Neutrophil (primary cell): ENCODE measurements around the gene SLC40A1.
"Not testable (repeated sequence)": the region's sequence is repeated elsewhere in the genome, so short reads cannot be mapped to it uniquely, and the experiment has no call there.

Experiments
- H3K27ac ChIP-seq: fragments of 200-600 bp; sonication (generic); 2 replicates; pipeline ENCODE4 v1.5.1; 2016; ENCODE audit warnings: mild to moderate bottlenecking, moderate library complexity
- H3K27me3 ChIP-seq: fragments of 200-600 bp; sonication (generic); 2 replicates; pipeline ENCODE4 v1.6.0; 2016; ENCODE audit warnings: mild to moderate bottlenecking
- H3K36me3 ChIP-seq: fragments of 200-600 bp; sonication (generic); 2 replicates; pipeline ENCODE4 v1.5.1; 2017
- H3K4me1 ChIP-seq, 2 experiments: fragments of 200-600 bp in 1 of 2; sonication (generic) in 1 of 2; 1 replicate in 1 of 2; 2 replicates in 1 of 2; pipeline versions ENCODE4 v1.5.1 to v1.6.1; 2013 to 2016; ENCODE audit warnings: low read depth in 1 of 2, low read length in 1 of 2, mild to moderate bottlenecking in 1 of 2, moderate library complexity in 1 of 2; ENCODE audit not compliant: control insufficient read depth in 1 of 2, insufficient read depth in 1 of 2
- H3K4me3 ChIP-seq, 2 experiments: fragments of 200-600 bp in 1 of 2; sonication (generic) in 1 of 2; 1 replicate in 1 of 2; 2 replicates in 1 of 2; pipeline ENCODE4 v1.5.1; 2013 to 2016; ENCODE audit warnings: low read depth in 1 of 2, low read length in 1 of 2, mild to moderate bottlenecking in 1 of 2, moderate library complexity in 1 of 2
- H3K9me3 ChIP-seq: fragments of 200-600 bp; sonication (generic); 2 replicates; pipeline ENCODE4 v1.5.1; 2016
- CTCF ChIP-seq: fragments of 200-600 bp; sonication (generic); IDR thresholded peaks from 2 replicates; pipeline ENCODE4 v1.5.1; 2016; ENCODE audit warnings: antibody characterized with exemption

SLC40A1 gene

GRCh38 chr2:189608795-189609422 lies 28.3 kb upstream of the SLC40A1 start:
- Histone ChIP-seq H3K9me3 (no peaks in the 10 kb centered on the region), H3K27ac (no peak overlapping the region), H3K36me3 (no peaks in the 10 kb centered on the region), H3K4me1 (peaks cover 7 to 10% of the 10 kb centered on the region in 2 experiments), H3K4me3 (no peak overlapping the region), H3K27me3 (no peaks in the 10 kb centered on the region)
- no peak for TF ChIP-seq CTCF

- H3K27ac ChIP-seq: no peak overlapping the region
Observed at GRCh38 chr2:189608170-189608569, 27.6 kb upstream of the SLC40A1 start.

GRCh38 chr2:189602233-189602632 lies 21.6 kb upstream of the SLC40A1 start:
- H3K36me3 ChIP-seq: no peaks in the 10 kb centered on the region
- no peak overlapping the region for H3K4me3 ChIP-seq
- no peaks in the 10 kb centered on the region for H3K27me3 ChIP-seq
- H3K9me3 ChIP-seq: no peaks in the 10 kb centered on the region
- no peaks in the 10 kb centered on the region for H3K4me1 ChIP-seq
- H3K27ac ChIP-seq: no peak overlapping the region
- no peak for TF ChIP-seq CTCF

More at GRCh38 chr2:189608170-189608569, 27.6 kb upstream of the SLC40A1 start:
- no peaks in the 10 kb centered on the region for H3K27me3 ChIP-seq
- H3K4me3 ChIP-seq: no peak overlapping the region
- peaks cover 4% of the 10 kb centered on the region in 2 experiments for H3K4me1 ChIP-seq
- no peaks in the 10 kb centered on the region for H3K36me3 ChIP-seq
- H3K9me3 ChIP-seq: no peaks in the 10 kb centered on the region
- TF ChIP-seq CTCF: no peak

- not testable (repeated sequence) for H3K36me3 ChIP-seq, H3K27me3 ChIP-seq, H3K4me1 ChIP-seq, H3K9me3 ChIP-seq, H3K4me3 ChIP-seq, H3K27ac ChIP-seq
Observed at GRCh38 chr2:189601652-189602051, 21.1 kb upstream of the SLC40A1 start.

- no peaks in the 10 kb centered on the region for H3K4me1 ChIP-seq
- H3K27ac ChIP-seq: no peak overlapping the region
- TF ChIP-seq CTCF: no peak
- H3K27me3 ChIP-seq: no peaks in the 10 kb centered on the region
- no peak overlapping the region for H3K4me3 ChIP-seq
- H3K36me3 ChIP-seq: no peaks in the 10 kb centered on the region
- no peaks in the 10 kb centered on the region for H3K9me3 ChIP-seq
Observed at GRCh38 chr2:189601043-189601442, 20.5 kb upstream of the SLC40A1 start.

- no peaks in the 10 kb centered on the region for H3K4me1 ChIP-seq
- H3K4me3 ChIP-seq: no peak overlapping the region
- no peak for TF ChIP-seq CTCF
- no peak overlapping the region for H3K27ac ChIP-seq
- no peaks in the 10 kb centered on the region for H3K36me3 ChIP-seq
- no peaks in the 10 kb centered on the region for H3K27me3 ChIP-seq
- H3K9me3 ChIP-seq: no peaks in the 10 kb centered on the region
Observed at GRCh38 chr2:189599245-189599644, 18.7 kb upstream of the SLC40A1 start.
